Left cardiac atrium (tissue), 4 donors: ENCODE measurements around the gene C1QTNF12. TPM values are rescaled to one million over a fixed set of nuclear protein-coding genes. Genes with fewer than 3 reads are reported as not detected.

Source experiments
- ATAC-seq, 2 donors: fragments of 200-7000 bp; cut with Tn5 transposase; one replicate each; pipeline ENCODE4 v1.9.1; 2020; ENCODE audit warnings: mild to moderate bottlenecking in 2 of 2, moderate library complexity in 2 of 2
- DNase-seq: peaks from one replicate; pipeline ENCODE4 v3.0.0-alpha.2; 2020
- intact Hi-C, 2 donors: fragments of 100-400 bp; cut with DNase I; formaldehyde crosslinking; loops; one replicate each; pipeline versions ENCODE4 v1.14.1 to v1.15.1; 2022 to 2023
- total RNA-seq, 2 donors: library from RNA; stranded (reverse); fragmentation: NEBNext Ultra II Directional; extraction: Animal tissue kit (Norgen Biotek cat#: 25700); gene quantifications; one replicate each; pipeline ENCODE4 v1.2.1, GENCODE V29; 2021
- donor health status: DM: no; HTN: yes; CAD: no.
- donor health status: DM: no; HTN: yes; CAD: no; lungs with severe emphysema.
- donor health status: DM: yes; HTN: yes; CAD: no.
- donor health status: Dilated cardiomyopathy.

C1QTNF12 gene
- total RNA-seq, 2 donors from 2014 or later = 1.5 TPM; not detected in 1

GRCh38 chr1:1245178-1245816 lies 1.2 kb downstream of the C1QTNF12 start:
- no peak for ATAC-seq
- intact Hi-C loops = loop anchor here in 1 of 2 donors (5.0 kb wide), 1 partner anchor 128 kb away; the partner anchor contains the start of gene C1orf159
- DNase-seq = no peak

GRCh38 chr1:1244192-1244811 lies 2.2 kb downstream of the C1QTNF12 start:
- no peak for DNase-seq
- ATAC-seq = no peak
- intact Hi-C loops = no loop called here

GRCh38 chr1:1243807-1244191 lies 2.7 kb downstream of the C1QTNF12 start:
- no peak for DNase-seq
- no peak for ATAC-seq
- intact Hi-C loops = no loop called here

GRCh38 chr1:1243266-1243660 lies 3.3 kb downstream of the C1QTNF12 start:
- DNase-seq = no peak
- no peak for ATAC-seq
- intact Hi-C loops = no loop called here

- ATAC-seq = no peak
- intact Hi-C loops = no loop called here
- no peak for DNase-seq
Measured at GRCh38 chr1:1242461-1243265, 3.9 kb downstream of the C1QTNF12 start.

- no peak for ATAC-seq
- intact Hi-C loops = no loop called here
- no peak for DNase-seq
Measured at GRCh38 chr1:1241588-1242219, 4.8 kb downstream of the C1QTNF12 start.

- ATAC-seq (peak in 1 of 2 donors; percentile 11), DNase-seq (no peak)
- intact Hi-C loops = no loop called here
Measured at GRCh38 chr1:1240822-1241587, 5.5 kb downstream of the C1QTNF12 start.

GRCh38 chr1:1240348-1240732 lies 6.2 kb downstream of the C1QTNF12 start:
- ATAC-seq (no peak), DNase-seq (no peak)
- intact Hi-C loops = no loop called here

- intact Hi-C loops = no loop called here
- ATAC-seq = no peak
- no peak for DNase-seq
Measured at GRCh38 chr1:1239614-1240347, 6.7 kb downstream of the C1QTNF12 start.

- intact Hi-C loops = no loop called here
Measured at GRCh38 chr1:1239227-1239613, 7.3 kb downstream of the C1QTNF12 start.

GRCh38 chr1:1238702-1239178 lies 7.8 kb downstream of the C1QTNF12 start:
- intact Hi-C loops = no loop called here
- ATAC-seq = no peak
- no peak for DNase-seq

More at GRCh38 chr1:1239227-1239613, 7.3 kb downstream of the C1QTNF12 start:
- no peak for DNase-seq
- no peak for ATAC-seq

- ATAC-seq = no peak
Measured at GRCh38 chr1:1237874-1238701, 8.4 kb downstream of the C1QTNF12 start.

GRCh38 chr1:1236945-1237873 lies 9.3 kb downstream of the C1QTNF12 start:
- intact Hi-C loops = no loop called here
- no peak for DNase-seq
- no peak for ATAC-seq

More at GRCh38 chr1:1237874-1238701, 8.4 kb downstream of the C1QTNF12 start:
- intact Hi-C loops = no loop called here
- DNase-seq = no peak

- DNase-seq = no peak
- no peak for ATAC-seq
- intact Hi-C loops = no loop called here
Measured at GRCh38 chr1:1236176-1236763, 10.3 kb downstream of the C1QTNF12 start.

- intact Hi-C loops = no loop called here
- no peak for ATAC-seq
Measured at GRCh38 chr1:1235016-1235744, 11.3 kb downstream of the C1QTNF12 start.

More at GRCh38 chr1:1235016-1235744, 11.3 kb downstream of the C1QTNF12 start:
- DNase-seq = no peak
